Upper lobe of left lung (tissue), 4 donors: ENCODE measurements around the gene CALY.

Experiments
- CTCF ChIP-seq, 6 experiments: fragments of 450-650 bp in 4 of 6; fragments of 200-600 bp in 2 of 6; sonication (generic) in 2 of 6; IDR thresholded peaks; one replicate each; pipeline ENCODE4 v1.5.1; 2016 to 2019; ENCODE audit warnings: antibody characterized with exemption in 6 of 6
- EP300 ChIP-seq, 4 donors: sonication (generic); formaldehyde crosslinking; IDR thresholded peaks; one replicate each; pipeline ENCODE4 v1.5.1; 2017; ENCODE audit warnings: antibody characterized with exemption in 4 of 4, control low read depth in 2 of 4
- POLR2A ChIP-seq, 4 donors: fragments of 450-650 bp; IDR thresholded peaks; one replicate each; pipeline ENCODE4 v1.5.1; 2016 to 2017; ENCODE audit warnings: antibody characterized with exemption in 4 of 4, mild to moderate bottlenecking in 2 of 4
- POLR2AphosphoS5 ChIP-seq, 2 donors: sonication (generic); formaldehyde crosslinking; IDR thresholded peaks; one replicate each; pipeline ENCODE4 v1.5.1; 2017; ENCODE audit warnings: antibody characterized with exemption in 2 of 2

GRCh38 chr10:133366751-133367150 is 30.1 kb upstream of the CALY start:
- TF ChIP-seq POLR2A (IDR thresholded peaks at IDR 0.05) (no peak), CTCF (IDR thresholded peaks at IDR 0.05) (no peak), POLR2AphosphoS5 (IDR thresholded peaks at IDR 0.05) (no peak), EP300 (IDR thresholded peaks at IDR 0.05) (no peak)
